Stimulated activated CD4-positive, alpha-beta T cell treated with anti-CD3 and anti-CD28 coated beads, TNF-alpha, amount 100 ng/mL, for 4 hours (primary cell): Measurements from ENCODE around the gene ZW10.

Experiments
- DNase-seq, 3 experiments: peaks; one replicate each; pipeline ENCODE4 v3.0.0-alpha.2; 2020; ENCODE audit warnings: low read depth in 3 of 3

Gene ZW10

DNA sequence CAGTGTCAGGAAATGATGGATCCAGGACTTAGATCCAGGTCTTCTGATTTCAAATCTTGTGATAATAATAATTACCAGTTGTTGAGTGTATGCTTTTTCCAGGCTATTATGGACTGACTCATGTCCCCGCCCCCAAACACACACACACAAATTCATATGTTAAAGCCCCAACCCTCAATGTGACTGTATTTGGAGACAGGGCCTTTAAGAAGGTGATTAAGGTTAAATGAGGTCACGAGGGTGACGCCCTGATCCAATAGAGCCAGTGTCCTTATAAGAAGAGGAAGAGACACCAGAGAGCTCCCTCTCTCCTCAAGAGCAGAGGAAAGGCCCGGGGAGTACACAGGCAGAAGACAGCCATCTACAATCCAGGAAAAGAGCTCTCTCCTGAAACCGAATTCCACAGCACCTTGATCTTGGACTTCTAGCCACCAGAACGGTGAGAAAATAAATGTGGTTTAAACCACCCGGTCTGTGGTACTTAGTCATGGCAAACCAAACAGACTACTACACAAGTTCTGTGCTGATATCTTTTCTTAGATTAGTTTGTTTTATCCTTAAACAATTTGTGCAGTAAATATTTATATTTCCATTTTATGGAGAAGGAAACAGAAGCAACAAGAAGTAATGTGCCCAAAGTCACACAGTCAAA lies 75.6 kb downstream of the ZW10 start:
- no peak for DNase-seq

DNA sequence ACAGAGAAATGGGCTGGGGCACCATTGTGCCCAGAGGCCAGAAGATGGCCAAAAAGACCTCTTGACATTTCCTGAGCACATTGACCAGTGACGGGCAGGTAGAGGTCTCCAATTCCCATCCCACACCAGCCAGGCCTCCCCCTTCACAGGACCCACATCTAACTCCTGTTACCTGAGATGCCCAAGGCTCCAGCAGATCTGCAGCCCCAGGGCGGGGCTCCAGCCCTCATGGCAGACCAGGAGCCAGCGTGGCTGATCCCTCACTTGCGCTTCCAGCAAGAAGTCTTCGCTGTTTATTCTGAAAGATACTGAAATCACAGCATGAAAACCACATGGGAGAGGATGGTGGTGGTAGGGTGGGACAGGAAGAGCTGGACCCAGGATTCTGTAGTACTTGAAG lies 76.4 kb downstream of the ZW10 start:
- no peak for DNase-seq

DNA sequence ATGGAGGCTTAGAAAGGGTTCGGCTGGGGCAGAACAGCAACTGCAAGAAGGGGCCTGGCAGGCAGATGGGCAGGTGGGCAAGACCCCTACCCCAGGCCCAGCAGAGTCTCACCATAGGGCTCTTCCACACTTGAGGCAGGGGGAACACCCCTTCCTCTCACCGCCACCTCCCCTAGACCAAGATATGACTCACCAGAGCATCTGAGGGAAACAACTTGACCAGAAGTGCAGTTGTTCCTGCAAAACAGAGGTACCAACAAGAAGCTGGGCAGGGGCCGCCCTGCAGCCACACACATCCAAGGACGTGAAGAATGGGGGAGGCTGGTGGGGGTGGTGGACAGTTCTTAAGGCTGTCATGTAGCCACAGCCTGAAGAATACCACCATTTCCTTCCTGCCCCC lies 78.3 kb downstream of the ZW10 start:
- DNase-seq: no peak

DNA sequence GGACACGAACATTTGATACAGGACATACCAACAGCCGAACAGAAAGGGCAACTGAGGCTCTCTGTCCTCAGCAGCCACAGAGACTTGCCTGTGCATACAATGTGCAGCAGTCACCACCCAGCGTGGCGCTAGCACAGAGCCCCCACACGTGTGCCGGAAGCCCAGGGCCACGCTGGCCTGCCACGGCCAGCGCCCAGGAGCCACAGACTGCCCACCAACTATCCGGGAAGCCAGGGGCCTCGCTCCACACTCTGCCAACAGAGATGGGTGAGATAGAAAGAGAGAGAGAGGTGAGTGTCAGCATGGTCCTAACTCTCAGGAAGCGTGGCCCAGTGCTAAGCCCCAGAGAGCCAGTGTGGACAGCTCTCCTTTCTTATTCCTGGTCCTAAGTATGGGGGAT lies 79.1 kb downstream of the ZW10 start:
- no peak for DNase-seq

DNA sequence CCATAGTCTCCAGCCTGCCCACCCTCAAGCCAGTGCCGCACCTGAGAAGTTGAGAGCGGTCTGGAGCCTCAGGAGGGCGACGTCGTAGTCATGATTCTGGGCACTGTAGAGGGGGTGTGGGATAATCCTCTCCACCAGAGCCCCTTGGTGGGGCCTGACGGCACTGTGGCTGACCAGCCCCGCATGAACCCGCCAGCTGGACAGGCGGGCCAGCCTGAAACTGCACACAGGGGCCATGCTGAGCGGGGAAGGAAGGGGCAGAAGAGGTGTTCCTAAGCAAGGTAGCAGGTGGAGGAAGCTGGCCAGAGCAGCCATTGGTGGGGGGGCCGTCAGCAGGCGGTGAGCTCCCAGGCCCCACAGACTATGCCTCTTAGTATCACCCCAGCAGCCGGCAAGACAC lies 80.5 kb downstream of the ZW10 start:
- DNase-seq: no peak

DNA sequence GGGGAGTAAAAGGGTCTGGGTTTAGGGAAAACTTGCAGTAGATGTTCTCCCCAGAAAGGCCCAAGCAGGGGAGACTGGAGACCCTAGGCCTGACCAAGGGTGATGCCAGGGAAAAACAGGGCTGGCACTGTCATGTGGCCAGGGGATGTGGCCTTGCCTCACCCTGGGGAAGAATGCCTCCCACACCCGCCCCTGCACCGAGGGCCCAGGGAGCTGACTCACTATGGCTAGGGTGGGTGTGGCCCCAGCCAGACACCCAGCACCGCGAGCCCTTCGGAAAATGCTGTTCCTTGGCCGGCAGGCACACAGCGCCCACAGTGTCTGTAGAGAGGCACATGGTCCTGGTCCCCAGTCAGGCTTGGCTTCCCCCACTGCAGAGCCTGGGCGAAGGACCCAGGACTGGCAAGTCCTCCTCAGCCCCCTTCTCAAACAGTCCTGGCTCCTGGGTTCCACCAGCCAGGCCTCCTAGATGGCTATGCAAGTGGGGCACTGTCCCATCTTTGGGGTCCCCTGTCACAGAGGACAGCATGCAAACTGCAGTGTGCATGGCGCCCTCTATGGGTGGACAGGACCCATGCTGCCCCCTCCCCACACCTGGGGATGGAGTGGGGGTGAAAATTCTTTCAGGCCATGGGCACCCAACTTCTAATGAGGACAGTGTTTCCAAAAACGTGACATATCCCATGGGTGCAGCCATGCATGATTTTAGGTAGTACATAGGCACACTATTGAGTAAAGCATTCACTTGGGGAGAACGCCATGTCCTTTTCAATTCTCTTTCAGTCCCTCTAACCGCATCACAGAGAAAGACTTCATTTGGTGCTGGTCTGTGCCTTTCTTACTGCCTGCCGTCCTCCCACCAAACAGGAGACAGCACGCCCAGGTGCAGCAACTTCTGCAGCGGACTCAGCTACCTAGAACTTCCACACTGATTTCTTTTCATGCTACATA lies 82.6 kb downstream of the ZW10 start:
- DNase-seq: no peak

GRCh38 chr11:113689768-113690618 lies 83.5 kb downstream of the ZW10 start:
- no peak for DNase-seq

DNA sequence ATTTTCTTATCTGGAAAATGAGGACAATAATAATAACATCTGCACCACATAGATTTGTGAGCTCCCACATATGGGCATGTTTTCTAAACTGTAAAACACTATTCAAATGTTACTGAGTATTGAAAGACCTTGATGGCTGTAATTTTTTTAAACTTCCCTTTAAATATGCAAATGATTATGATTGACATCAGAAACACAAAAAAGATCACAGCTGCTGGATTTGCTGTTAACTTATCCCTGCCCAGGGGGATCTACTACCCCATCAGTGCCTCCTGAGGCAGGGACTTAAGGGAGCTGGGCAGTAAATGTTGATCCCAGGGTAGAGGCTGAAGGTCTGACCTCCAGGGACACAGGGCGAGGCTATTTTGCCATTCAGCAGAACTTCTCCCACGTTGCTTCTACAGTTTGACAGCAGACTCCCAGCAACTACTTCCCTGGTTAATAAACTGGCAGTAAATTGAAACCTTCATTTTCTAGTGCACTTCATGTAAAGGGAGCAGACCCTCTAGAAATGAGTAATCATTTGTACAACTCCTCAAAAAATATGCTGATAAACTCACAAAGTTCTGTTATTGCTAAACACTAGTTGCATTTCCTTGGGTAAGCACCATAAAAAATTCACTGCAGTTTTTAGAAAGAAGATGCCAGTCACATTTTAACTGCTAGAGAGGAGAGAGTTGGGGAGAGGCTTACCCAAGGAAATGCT lies 87.7 kb downstream of the ZW10 start:
- no peak for DNase-seq

DNA sequence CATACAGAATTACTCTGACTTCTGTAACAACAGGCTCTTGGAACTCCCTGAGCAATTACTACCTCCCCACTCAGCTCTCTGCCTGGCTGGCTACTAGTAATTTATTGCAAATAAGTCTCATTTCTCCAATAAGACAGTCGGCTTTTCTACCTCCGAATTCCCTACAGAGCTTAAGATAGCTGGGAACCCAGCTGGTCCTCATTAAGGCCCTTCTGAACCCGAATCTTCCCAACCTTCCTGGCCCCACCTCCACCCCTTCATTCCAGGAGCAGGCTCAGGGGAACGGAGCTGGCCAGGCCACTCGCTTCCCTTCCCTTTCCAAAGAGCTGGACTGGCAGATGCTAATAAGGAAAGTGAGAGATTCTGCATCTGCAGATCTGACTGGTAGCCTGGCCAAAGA lies 89.0 kb downstream of the ZW10 start:
- no peak for DNase-seq

DNA sequence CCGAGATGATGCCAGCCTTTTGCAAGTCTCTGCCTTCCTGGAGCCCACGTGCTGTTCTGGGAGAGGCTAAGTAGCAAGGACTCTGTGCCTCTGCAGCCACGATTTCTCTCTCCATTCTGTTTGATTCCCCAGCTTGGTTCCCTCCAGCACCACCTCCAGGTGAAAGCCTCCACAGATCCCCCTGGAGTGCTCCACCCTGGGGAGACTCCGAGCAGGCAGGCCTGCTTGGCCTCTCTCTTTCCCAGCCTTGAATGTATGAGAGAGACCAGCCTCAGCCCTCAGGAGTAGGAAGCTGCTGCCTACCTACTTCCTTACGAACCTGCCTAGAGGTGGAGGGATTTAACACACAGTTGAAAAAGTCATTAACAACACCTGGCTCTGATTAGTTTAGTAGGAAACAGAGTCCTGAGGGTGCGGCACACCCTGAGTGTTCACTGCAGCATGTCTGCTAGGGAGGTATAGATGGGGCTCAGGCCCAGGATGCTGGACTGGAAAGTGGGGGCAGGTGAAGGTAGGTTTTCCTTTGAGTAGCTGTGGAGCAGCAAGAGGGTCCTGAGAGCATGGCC lies 89.9 kb downstream of the ZW10 start:
- no peak for DNase-seq
